ENCODE results near the gene KCP.

The KCP gene

GRCh38 chr7:128833946-128834325 is 76.6 kb downstream of the KCP start:
- no peak for TF ChIP-seq ZFX (IDR thresholded peaks at IDR 0.05; ENCODE audit: borderline replicate concordance)
- TF ChIP-seq CTCF (IDR thresholded peaks at IDR 0.05) = no peak
- H3K27ac ChIP-seq = no peak overlapping the region

GRCh38 chr7:128833148-128833945 is 77.2 kb downstream of the KCP start:
- TF ChIP-seq ZFX (IDR thresholded peaks at IDR 0.05; ENCODE audit: borderline replicate concordance) (no peak), CTCF (IDR thresholded peaks at IDR 0.05) (no peak)
- H3K27ac ChIP-seq = no peak overlapping the region

GRCh38 chr7:128832880-128833147 is 77.7 kb downstream of the KCP start:
- H3K27ac ChIP-seq = no peak overlapping the region
- TF ChIP-seq ZFX (IDR thresholded peaks at IDR 0.05; ENCODE audit: borderline replicate concordance) (no peak), CTCF (IDR thresholded peaks at IDR 0.05) (no peak)

- TF ChIP-seq CTCF (IDR thresholded peaks at IDR 0.05) = no peak
- TF ChIP-seq ZFX (IDR thresholded peaks at IDR 0.05; ENCODE audit: borderline replicate concordance) = no peak
- no peak overlapping the region for H3K27ac ChIP-seq
These were observed 78.3 kb downstream of the KCP start for GRCh38 chr7:128831994-128832879.

- TF ChIP-seq ZFX (IDR thresholded peaks at IDR 0.05; ENCODE audit: borderline replicate concordance) (no peak), CTCF (IDR thresholded peaks at IDR 0.05) (no peak)
- no peak overlapping the region for H3K27ac ChIP-seq
These were observed 79.1 kb downstream of the KCP start for GRCh38 chr7:128831178-128831993.

- no peak for TF ChIP-seq ZFX (IDR thresholded peaks at IDR 0.05; ENCODE audit: borderline replicate concordance)
- TF ChIP-seq CTCF (IDR thresholded peaks at IDR 0.05) = no peak
- H3K27ac ChIP-seq = no peak within 1 kb of the TSS
These were observed 80.0 kb downstream of the KCP start, which contains the start of gene FLNC for GRCh38 chr7:128830231-128831177. Gene FLNC, plus strand, starts transcription at chr7:128830406. Its CDS starts 232 bp downstream, at chr7:128830638.

All from 22Rv1 (cell line).